IPS-18a (cell line): ENCODE measurements around the gene SULT1A2.
"Not testable (repeated sequence)": the region's sequence is repeated elsewhere in the genome, so short reads cannot be mapped to it uniquely, and the experiment has no call there.

Experiments used
- H3K27ac ChIP-seq: one replicate; pipeline ENCODE4 v1.5.1; 2013; ENCODE audit warnings: low read length
- H3K27me3 ChIP-seq: one replicate; pipeline ENCODE4 v1.6.1; 2013; ENCODE audit warnings: mild to moderate bottlenecking, low read length; ENCODE audit not compliant: control insufficient read depth, insufficient read depth
- H3K36me3 ChIP-seq: one replicate; pipeline ENCODE4 v1.6.1; 2013; ENCODE audit warnings: low read depth, low read length; ENCODE audit not compliant: control insufficient read depth
- H3K4me1 ChIP-seq: one replicate; pipeline ENCODE4 v1.6.1; 2013; ENCODE audit warnings: low read depth, low read length; ENCODE audit not compliant: control insufficient read depth
- H3K4me3 ChIP-seq: one replicate; pipeline ENCODE4 v1.5.1; 2013; ENCODE audit warnings: low read length
- H3K9ac ChIP-seq: one replicate; pipeline ENCODE4 v1.6.1; 2013; ENCODE audit warnings: mild to moderate bottlenecking, low read length, moderate library complexity
- H3K9me3 ChIP-seq: one replicate; pipeline ENCODE4 v1.6.1; 2013; ENCODE audit warnings: low read depth, low read length; ENCODE audit not compliant: control insufficient read depth

SULT1A2 gene

GRCh38 chr16:28545964-28546363 is 50.9 kb downstream of the SULT1A2 start:
- not testable (repeated sequence) for H3K36me3 ChIP-seq, H3K4me3 ChIP-seq, H3K27me3 ChIP-seq, H3K27ac ChIP-seq, H3K9me3 ChIP-seq, H3K4me1 ChIP-seq, H3K9ac ChIP-seq

- no peaks in the 10 kb centered on the region for H3K27me3 ChIP-seq
- no peak overlapping the region for H3K9ac ChIP-seq
Measured at GRCh38 chr16:28544998-28545397, 51.9 kb downstream of the SULT1A2 start.

GRCh38 chr16:28543072-28543471 is 53.8 kb downstream of the SULT1A2 start:
- Histone ChIP-seq H3K27ac (no peak overlapping the region), H3K9me3 (no peaks in the 10 kb centered on the region), H3K36me3 (no peaks in the 10 kb centered on the region), H3K4me1 (no peaks in the 10 kb centered on the region), H3K9ac (no peak overlapping the region), H3K4me3 (no peak overlapping the region), H3K27me3 (no peaks in the 10 kb centered on the region)

More at GRCh38 chr16:28544998-28545397, 51.9 kb downstream of the SULT1A2 start:
- H3K9me3 ChIP-seq, result no peaks in the 10 kb centered on the region
- H3K36me3 ChIP-seq, result no peaks in the 10 kb centered on the region
- H3K27ac ChIP-seq, result no peak overlapping the region
- H3K4me1 ChIP-seq, result no peaks in the 10 kb centered on the region
- H3K4me3 ChIP-seq, result no peak overlapping the region

- Histone ChIP-seq H3K9me3 (no peaks in the 10 kb centered on the region), H3K36me3 (no peaks in the 10 kb centered on the region), H3K27ac (no peak overlapping the region), H3K9ac (no peak overlapping the region), H3K4me3 (no peak overlapping the region), H3K27me3 (no peaks in the 10 kb centered on the region), H3K4me1 (no peaks in the 10 kb centered on the region)
Measured at GRCh38 chr16:28542646-28543045, 54.2 kb downstream of the SULT1A2 start.
